H1 (cell line): ENCODE results near the gene NR2F6. TPM values are rescaled to one million over a fixed set of nuclear protein-coding genes. Genes with fewer than 3 reads are reported as not detected.

Source experiments
- CTCF ChIA-PET: fragments of 300-600 bp; sonication (Branson Sonifier 250); formaldehyde crosslinking; loops from one replicate; lab custom pipeline; 2021; ENCODE audit not compliant: partially characterized antibody; lab: Charles Lee
- POLR2A ChIA-PET: fragments of 300-600 bp; sonication (Branson Sonifier 250); formaldehyde crosslinking; loops from one replicate; lab custom pipeline; 2021; ENCODE audit warnings: inconsistent platforms; ENCODE audit not compliant: partially characterized antibody; lab: Charles Lee
- DNase-seq, 2 experiments: peaks; one replicate each; pipeline versions ENCODE4 v3.0.0 to v3.0.0-alpha.2; 2010 to 2022; ENCODE audit warnings: low spot score in 2 of 2, low read depth in 1 of 2, mixed read lengths in 1 of 2
- FAIRE-seq: peaks from 2 replicates; lab custom pipeline; 2011; peaks lifted over from hg19 to GRCh38; lab: Jason Lieb, UNC
- H2AFZ ChIP-seq: 2 replicates; pipeline ENCODE4 v1.8.1; 2012; ENCODE audit warnings: low read length, inconsistent platforms
- H2AK5ac ChIP-seq: 2 replicates; pipeline ENCODE4 v1.6.1; 2013; ENCODE audit warnings: low read depth, low read length
- H2BK120ac ChIP-seq: replicated peaks from 2 replicates; pipeline ENCODE3; 2013; ENCODE audit warnings: low read depth, low read length, inconsistent platforms
- H2BK12ac ChIP-seq: 2 replicates; pipeline ENCODE4 v1.6.1; 2013; ENCODE audit warnings: low read depth, low read length
- H2BK15ac ChIP-seq: 2 replicates; pipeline ENCODE4 v1.6.1; 2013; ENCODE audit warnings: low read length
- H2BK20ac ChIP-seq: 2 replicates; pipeline ENCODE4 v1.6.1; 2013; ENCODE audit warnings: low read length
- H2BK5ac ChIP-seq: 2 replicates; pipeline ENCODE4 v1.6.1; 2013; ENCODE audit warnings: low read depth, low read length
- H3K14ac ChIP-seq: 2 replicates; pipeline ENCODE4 v1.6.1; 2013; ENCODE audit warnings: inconsistent platforms; ENCODE audit not compliant: insufficient read length
- H3K18ac ChIP-seq: 2 replicates; pipeline ENCODE4 v1.6.1; 2013; ENCODE audit warnings: low read length; ENCODE audit errors: extremely low read depth
- H3K23ac ChIP-seq: 2 replicates; pipeline ENCODE4 v1.6.1; 2013; ENCODE audit warnings: inconsistent platforms; ENCODE audit not compliant: insufficient read length
- H3K23me2 ChIP-seq: 2 replicates; pipeline ENCODE4 v1.6.1; 2013; ENCODE audit warnings: low read depth, low read length
- H3K27ac ChIP-seq: 2 replicates; pipeline ENCODE4 v1.6.1; 2011; ENCODE audit warnings: low read depth, low read length, inconsistent platforms
- H3K27me3 ChIP-seq, 4 experiments: replicated peaks in 1 of 4; 1 replicate in 1 of 4; 2 replicates in 3 of 4; pipeline versions ENCODE4 v1.6.1 to v1.8.1; 2011 to 2013; ENCODE audit warnings: low read length in 3 of 4, mild to moderate bottlenecking in 3 of 4, inconsistent platforms in 2 of 4, mixed read lengths in 2 of 4, moderate library complexity in 1 of 4; ENCODE audit not compliant: control insufficient read depth in 3 of 4, insufficient read depth in 3 of 4; ENCODE audit errors: extremely low read depth in 1 of 4
- H3K36me3 ChIP-seq, 4 experiments: 2 replicates each; pipeline versions ENCODE4 v1.6.1 to v1.8.1; 2011 to 2013; ENCODE audit warnings: mild to moderate bottlenecking in 4 of 4, low read length in 3 of 4, moderate library complexity in 2 of 4, control low read depth in 1 of 4, inconsistent platforms in 1 of 4; ENCODE audit not compliant: insufficient read depth in 4 of 4, control insufficient read depth in 2 of 4
- H3K4ac ChIP-seq: replicated peaks from 2 replicates; pipeline ENCODE3; 2013; ENCODE audit warnings: low read length, low read depth, mixed read lengths, inconsistent platforms; ENCODE audit not compliant: insufficient read length
- H3K4me1 ChIP-seq, 4 experiments: replicated peaks in 1 of 4; 1 replicate in 1 of 4; 2 replicates in 3 of 4; pipeline versions ENCODE4 v1.6.1 to v1.8.1; 2011 to 2013; ENCODE audit warnings: low read length in 3 of 4, inconsistent platforms in 2 of 4, mixed read lengths in 1 of 4; ENCODE audit not compliant: insufficient read depth in 4 of 4, control insufficient read depth in 3 of 4
- H3K4me2 ChIP-seq, 2 experiments: 2 replicates each; pipeline versions ENCODE4 v1.6.1 to v1.8.1; 2011 to 2013; ENCODE audit warnings: low read depth in 2 of 2, low read length in 2 of 2, control low read depth in 1 of 2, inconsistent platforms in 1 of 2, mild to moderate bottlenecking in 1 of 2; ENCODE audit not compliant: insufficient read depth in 1 of 2
- H3K4me3 ChIP-seq, 4 experiments: fragments of 200-600, 300-600 bp in 1 of 4; sonication (generic), shearing (Covaris generic), sonication (Bioruptor Twin) in 1 of 4; 2 replicates each; pipeline versions ENCODE4 v1.5.1 to v1.8.1; 2011 to 2016; ENCODE audit warnings: low read length in 4 of 4, low read depth in 3 of 4, control low read depth in 2 of 4, inconsistent platforms in 2 of 4, mild to moderate bottlenecking in 2 of 4, mixed read lengths in 1 of 4, moderate library complexity in 1 of 4; ENCODE audit not compliant: insufficient read depth in 2 of 4; ENCODE audit errors: extremely low read depth in 1 of 4
- H3K56ac ChIP-seq: replicated peaks from 2 replicates; pipeline ENCODE3; 2013; ENCODE audit warnings: low read depth, mild to moderate bottlenecking, mixed read lengths, low read length, inconsistent platforms; ENCODE audit not compliant: insufficient read length
- H3K79me1 ChIP-seq: 2 replicates; pipeline ENCODE4 v1.6.1; 2013; ENCODE audit warnings: low read depth, low read length, control low read depth
- H3K79me2 ChIP-seq, 2 experiments: 2 replicates each; pipeline versions ENCODE4 v1.6.1 to v1.8.1; 2012 to 2013; ENCODE audit warnings: low read length in 2 of 2, mild to moderate bottlenecking in 2 of 2, inconsistent platforms in 1 of 2; ENCODE audit not compliant: insufficient read depth in 2 of 2, control insufficient read depth in 1 of 2
- H3K9ac ChIP-seq, 4 experiments: replicated peaks in 1 of 4; 1 replicate in 1 of 4; 2 replicates in 3 of 4; pipeline versions ENCODE4 v1.6.1 to v1.8.1; 2011 to 2013; ENCODE audit warnings: low read depth in 3 of 4, low read length in 3 of 4, control low read depth in 2 of 4, mild to moderate bottlenecking in 2 of 4, moderate library complexity in 2 of 4, inconsistent platforms in 1 of 4; ENCODE audit errors: extremely low read depth in 1 of 4
- H3K9me3 ChIP-seq, 2 experiments: 2 replicates each; pipeline versions ENCODE4 v1.6.1 to v1.8.1; 2012 to 2013; ENCODE audit warnings: mild to moderate bottlenecking in 2 of 2, moderate library complexity in 2 of 2, control low read depth in 1 of 2, inconsistent platforms in 1 of 2, low read depth in 1 of 2, low read length in 1 of 2, mixed read lengths in 1 of 2; ENCODE audit not compliant: insufficient read depth in 2 of 2
- H4K20me1 ChIP-seq, 2 experiments: replicated peaks in 1 of 2; 2 replicates each; pipeline versions ENCODE3 to v1.8.1; 2011 to 2013; ENCODE audit warnings: inconsistent platforms in 2 of 2, low read length in 2 of 2, mild to moderate bottlenecking in 1 of 2; ENCODE audit not compliant: insufficient read depth in 2 of 2, control insufficient read depth in 1 of 2
- H4K5ac ChIP-seq: 2 replicates; pipeline ENCODE4 v1.6.1; 2013; ENCODE audit warnings: low read length, low read depth, mixed read lengths, inconsistent platforms; ENCODE audit not compliant: insufficient read length
- H4K8ac ChIP-seq: 2 replicates; pipeline ENCODE4 v1.8.0; 2013; ENCODE audit warnings: mild to moderate bottlenecking, moderate library complexity, low read length, inconsistent platforms; ENCODE audit not compliant: insufficient read depth; ENCODE audit errors: extremely low read depth
- H4K91ac ChIP-seq: replicated peaks from 2 replicates; pipeline ENCODE3; 2013; ENCODE audit warnings: low read length, mixed read lengths, inconsistent platforms; ENCODE audit not compliant: insufficient read length
- CHD2 ChIP-seq: IDR thresholded peaks from 2 replicates; pipeline ENCODE4 v1.6.1; 2012; ENCODE audit warnings: low read length, improper control_type of control experiment
- SP1 ChIP-seq: IDR thresholded peaks from 2 replicates; pipeline ENCODE4 v1.6.1; 2011; ENCODE audit warnings: low read depth, low read length
- SP2 ChIP-seq: IDR thresholded peaks from 2 replicates; pipeline ENCODE4 v1.6.1; 2012; ENCODE audit warnings: mild to moderate bottlenecking, low read length, inconsistent platforms
- TBP ChIP-seq: IDR thresholded peaks from 2 replicates; pipeline ENCODE4 v1.6.1; 2011; ENCODE audit warnings: low read depth, low read length, improper control_type of control experiment
- YY1 ChIP-seq: IDR thresholded peaks from 2 replicates; pipeline ENCODE4 v1.6.1; 2011; ENCODE audit warnings: low read depth, mild to moderate bottlenecking, low read length
- WGBS, 2 experiments: shearing (Covaris generic) in 1 of 2; methylation state at CpG; one replicate each; pipeline versions ENCODE4 v1.1.6 to v1.1.7; 2013 to 2015; ENCODE audit warnings: low lambda C conversion rate in 2 of 2, mixed read lengths in 2 of 2, inconsistent platforms in 1 of 2, low coverage in 1 of 2, missing lambda C conversion rate in 1 of 2; ENCODE audit not compliant: insufficient replicate concordance in 2 of 2, insufficient coverage in 1 of 2, insufficient read length in 1 of 2; ENCODE audit errors: extremely low coverage in 1 of 2, missing lambda C conversion rate in 1 of 2; 5-methylcytosine and 5-hydroxymethylcytosine counted together
- polyA plus RNA-seq, 7 experiments: library from polyadenylated mRNA; depleted of rRNA in 3 of 7; stranded (reverse) in 5 of 7; unstranded in 2 of 7; fragments of >200 nt in 5 of 7; fragments of 200-250 nt in 2 of 7; gene quantifications; 1 replicate in 5 of 7; 2 replicates in 1 of 7; 4 replicates in 1 of 7; pipeline versions ENCODE4 v1.2.1 to v1.2.3, GENCODE V29; 2011 to 2013; ENCODE audit warnings: missing spikeins in 2 of 7, mixed read lengths in 2 of 7
- total RNA-seq: library from RNA; stranded (reverse); fragmentation: NEBNext Ultra II Directional; extraction: Animal tissue kit (Norgen Biotek cat#: 25700); gene quantifications from 2 replicates; pipeline ENCODE4 v1.2.1, GENCODE V29; 2021

NR2F6 gene
- total and polyA plus RNA-seq, 2 of the 8 experiments (the other 6 are each of a cell fraction or from before 2014, with no cell fraction given): 99.7 to 114 TPM

- TF ChIP-seq SP2 (peak; percentile 64), TBP (no peak), YY1 (no peak), CHD2 (peak; percentile 82), SP1 (peak; percentile 93)
- TF ChIP-seq, all 59 proteins: peak for 3
- peaks cover 5% of the 10 kb centered on the region for H3K79me1 ChIP-seq
- no peak overlapping the region for H3K14ac ChIP-seq
- H3K36me3 ChIP-seq: 0 out of 8 replicates have a peak, but pooled peaks cover 0 to 3% (median 0%) of the 10 kb centered on the region in 4 experiments
- no peak overlapping the region for H3K23ac ChIP-seq
- H3K4ac ChIP-seq: no peak overlapping the region
- H3K9me3 ChIP-seq: peaks cover 0 to 6% of the 10 kb centered on the region in 2 experiments; a peak in 1 of 4 replicates
- FAIRE-seq (peak; percentile 48), DNase-seq (peak in 1 of 2 experiments; percentile 92)
- H3K56ac ChIP-seq: no peak overlapping the region
- no peak overlapping the region; the same call in 1 of the 2 replicates for H3K18ac ChIP-seq
- H3K4me2 ChIP-seq: peak overlapping the region; percentile 20 to 53; a peak in 2 of 4 replicates
- H2BK5ac ChIP-seq: no peak overlapping the region
- POLR2A ChIA-PET: interaction anchor here (0.5 to 4.8 kb wide), 7 partner anchors 9 to 61 kb away, joined by 3 to 67 read pairs (median 4); partner anchors contain the start of genes ABHD8, ANKLE1, DDA1 and GTPBP3
- 0 out of 2 replicates have a peak overlapping the region, but pooled peaks have one; percentile 88 for H2BK15ac ChIP-seq
- peaks cover 0 to 4% of the 10 kb centered on the region in 2 experiments for H4K20me1 ChIP-seq
- peaks cover 0 to 6% of the 10 kb centered on the region in 2 experiments; a peak in 1 of 4 replicates for H3K79me2 ChIP-seq
- peaks cover 0 to 4% (median 4%) of the 10 kb centered on the region in 4 experiments; a peak in 5 of 7 replicates for H3K4me1 ChIP-seq
- no peak overlapping the region for H2BK120ac ChIP-seq
- 22% methylated on average over 18 of the region's 22 CpGs; no CpG with 5 or more reads in 1 of the 2 experiments for WGBS, 2 experiments
- H3K27me3 ChIP-seq: no peaks in the 10 kb centered on the region
- H2AK5ac ChIP-seq: no peak overlapping the region
- no peak overlapping the region for H2BK12ac ChIP-seq
- no peak overlapping the region for H2BK20ac ChIP-seq
- no peak overlapping the region for H3K4me3 ChIP-seq
- peaks cover 5% of the 10 kb centered on the region; the same call in 1 of the 2 replicates for H3K23me2 ChIP-seq
- no peak overlapping the region for H3K27ac ChIP-seq
- peak overlapping the region; percentile 43; the same call in 1 of the 2 replicates for H2AFZ ChIP-seq
- no peak overlapping the region for H4K91ac ChIP-seq
- CTCF ChIA-PET: interaction anchor here (0.6 to 2.5 kb wide), 4 partner anchors 8 to 28 kb away, joined by 3 to 11 read pairs (median 4); partner anchors contain the start of gene ANKLE1
- H4K8ac ChIP-seq: peak overlapping the region; percentile 89
- no peak overlapping the region for H4K5ac ChIP-seq
- no peak overlapping the region for H3K9ac ChIP-seq
Measured at GRCh38 chr19:17289489-17289888, 43.8 kb upstream of the NR2F6 start.
